H9 (cell line): ENCODE results near the gene ASB7. TPM values are rescaled to one million over a fixed set of nuclear protein-coding genes. Genes with fewer than 3 reads are reported as not detected.

Experiments used
- DNase-seq: peaks from one replicate; pipeline ENCODE4 v3.0.0-alpha.2; 2017
- H2AFZ ChIP-seq: one replicate; pipeline ENCODE4 v1.6.1; 2013; ENCODE audit warnings: mild to moderate bottlenecking, low read length, control low read depth, moderate library complexity
- H2AK5ac ChIP-seq: 2 replicates; pipeline ENCODE4 v1.6.1; 2013; ENCODE audit warnings: low read length, control low read depth, mixed read lengths; ENCODE audit not compliant: insufficient read length
- H2BK120ac ChIP-seq: one replicate; pipeline ENCODE4 v1.6.1; 2013; ENCODE audit warnings: low read depth, mild to moderate bottlenecking, low read length, control low read depth, inconsistent platforms; ENCODE audit not compliant: poor library complexity, severe bottlenecking
- H2BK12ac ChIP-seq: 2 replicates; pipeline ENCODE4 v1.6.1; 2013; ENCODE audit warnings: low read length, control low read depth, mixed read lengths, low read depth; ENCODE audit not compliant: insufficient read length
- H2BK15ac ChIP-seq: 2 replicates; pipeline ENCODE4 v1.6.1; 2013; ENCODE audit warnings: low read depth, low read length, control low read depth
- H2BK20ac ChIP-seq: one replicate; pipeline ENCODE4 v1.6.1; 2013; ENCODE audit warnings: low read depth, mild to moderate bottlenecking, low read length, control low read depth, inconsistent platforms; ENCODE audit not compliant: poor library complexity, severe bottlenecking
- H2BK5ac ChIP-seq: 2 replicates; pipeline ENCODE4 v1.6.1; 2013; ENCODE audit warnings: low read length, control low read depth, mixed read lengths; ENCODE audit not compliant: insufficient read length
- H3K14ac ChIP-seq: 2 replicates; pipeline ENCODE4 v1.6.1; 2013; ENCODE audit warnings: low read length, control low read depth; ENCODE audit not compliant: insufficient read depth
- H3K18ac ChIP-seq: 2 replicates; pipeline ENCODE4 v1.6.1; 2013; ENCODE audit warnings: low read depth, mild to moderate bottlenecking, mixed read lengths, low read length, control low read depth; ENCODE audit not compliant: insufficient read length
- H3K23ac ChIP-seq: 2 replicates; pipeline ENCODE4 v1.6.1; 2013; ENCODE audit warnings: low read length, control low read depth, mixed read lengths, low read depth; ENCODE audit not compliant: insufficient read length
- H3K23me2 ChIP-seq: 2 replicates; pipeline ENCODE4 v1.6.1; 2013; ENCODE audit warnings: low read depth, mild to moderate bottlenecking, mixed read lengths, low read length, control low read depth; ENCODE audit not compliant: insufficient read length, poor library complexity, severe bottlenecking
- H3K27ac ChIP-seq: 2 replicates; pipeline ENCODE4 v1.5.1; 2013; ENCODE audit warnings: low read length, control low read depth, mixed read lengths, low read depth; ENCODE audit not compliant: insufficient read length
- H3K27me3 ChIP-seq: 2 replicates; pipeline ENCODE4 v1.6.1; 2013; ENCODE audit warnings: low read length, control low read depth, inconsistent platforms; ENCODE audit not compliant: insufficient read depth
- H3K4ac ChIP-seq: 2 replicates; pipeline ENCODE4 v1.6.1; 2013; ENCODE audit warnings: low read depth, mild to moderate bottlenecking, control low read depth, inconsistent platforms, low read length, moderate library complexity
- H3K4me1 ChIP-seq: 2 replicates; pipeline ENCODE4 v1.6.1; 2013; ENCODE audit warnings: low read length, control low read depth, inconsistent platforms; ENCODE audit not compliant: insufficient read depth
- H3K4me2 ChIP-seq: 2 replicates; pipeline ENCODE4 v1.6.1; 2013; ENCODE audit warnings: low read length, control low read depth, mixed read lengths; ENCODE audit not compliant: insufficient read length, insufficient read depth
- H3K56ac ChIP-seq: 2 replicates; pipeline ENCODE4 v1.6.1; 2013; ENCODE audit warnings: low read depth, mild to moderate bottlenecking, mixed read lengths, low read length, control low read depth; ENCODE audit not compliant: insufficient read length
- H3K79me1 ChIP-seq: 2 replicates; pipeline ENCODE4 v1.6.1; 2013; ENCODE audit warnings: low read depth, mild to moderate bottlenecking, moderate library complexity, low read length, control low read depth, inconsistent platforms; ENCODE audit not compliant: insufficient read depth, poor library complexity, severe bottlenecking
- H3K79me2 ChIP-seq: 2 replicates; pipeline ENCODE4 v1.6.1; 2013; ENCODE audit warnings: low read length, control low read depth, inconsistent platforms; ENCODE audit not compliant: insufficient read depth
- H3K9ac ChIP-seq: 2 replicates; pipeline ENCODE4 v1.6.1; 2013; ENCODE audit warnings: low read length, control low read depth, mixed read lengths; ENCODE audit not compliant: insufficient read length; ENCODE audit errors: extremely low read depth
- H3K9me3 ChIP-seq: one replicate; pipeline ENCODE4 v1.6.1; 2013; ENCODE audit warnings: low read depth, low read length, inconsistent platforms; ENCODE audit not compliant: control insufficient read depth
- H3T11ph ChIP-seq: one replicate; pipeline ENCODE4 v1.6.1; 2013; ENCODE audit warnings: mild to moderate bottlenecking, low read length, control low read depth, inconsistent platforms
- H4K20me1 ChIP-seq: one replicate; pipeline ENCODE4 v1.6.1; 2013; ENCODE audit not compliant: control insufficient read depth, insufficient read length, insufficient read depth
- H4K5ac ChIP-seq: 2 replicates; pipeline ENCODE4 v1.6.1; 2013; ENCODE audit warnings: low read depth, mild to moderate bottlenecking, mixed read lengths, low read length, control low read depth; ENCODE audit not compliant: insufficient read length
- H4K8ac ChIP-seq: replicated peaks from 2 replicates; pipeline ENCODE4 v1.6.1; 2013; ENCODE audit warnings: low read length, control low read depth, mixed read lengths, low read depth; ENCODE audit not compliant: insufficient read length
- H4K91ac ChIP-seq: 2 replicates; pipeline ENCODE4 v1.6.1; 2013; ENCODE audit warnings: low read depth, mild to moderate bottlenecking, moderate library complexity, mixed read lengths, low read length, control low read depth; ENCODE audit not compliant: insufficient read length
- H3K27ac Mint-ChIP-seq, 3 experiments: 2 replicates in 2 of 3; 3 replicates in 1 of 3; pipeline ENCODE4 v1.8.0; 2020 to 2021; ENCODE audit warnings: mixed read lengths in 3 of 3, mild to moderate bottlenecking in 1 of 3, moderate library complexity in 1 of 3
- H3K27me3 Mint-ChIP-seq: 2 replicates; pipeline ENCODE4 v1.8.0; 2021; ENCODE audit warnings: low read depth, mild to moderate bottlenecking, moderate library complexity, mixed read lengths
- H3K36me3 Mint-ChIP-seq, 3 experiments: 2 replicates in 2 of 3; 3 replicates in 1 of 3; pipeline ENCODE4 v1.8.0; 2020 to 2021; ENCODE audit warnings: low read depth in 3 of 3, mixed read lengths in 3 of 3; ENCODE audit not compliant: insufficient read depth in 1 of 3
- H3K4me1 Mint-ChIP-seq, 2 experiments: 2 replicates each; pipeline ENCODE4 v1.8.0; 2020; ENCODE audit warnings: mixed read lengths in 2 of 2
- H3K4me3 Mint-ChIP-seq, 2 experiments: 2 replicates in 1 of 2; 3 replicates in 1 of 2; pipeline ENCODE4 v1.8.0; 2020 to 2021; ENCODE audit warnings: mild to moderate bottlenecking in 2 of 2, mixed read lengths in 2 of 2, moderate library complexity in 1 of 2
- H3K9me3 Mint-ChIP-seq, 2 experiments: 2 replicates in 1 of 2; 3 replicates in 1 of 2; pipeline ENCODE4 v1.8.0; 2020; ENCODE audit warnings: mild to moderate bottlenecking in 2 of 2, mixed read lengths in 2 of 2, moderate library complexity in 1 of 2
- CTCF ChIP-seq: fragments of 200-600 bp; sonication (generic); conservative IDR thresholded peaks from 3 replicates; pipeline ENCODE4 v1.8.0; 2021; ENCODE audit warnings: antibody characterized with exemption, mild to moderate bottlenecking
- WGBS: extraction: QIAGEN DNeasy Blood & Tissue Kit; methylation state at CpG from one replicate; pipeline ENCODE4 v1.1.7; 2013; ENCODE audit warnings: missing lambda C conversion rate, low lambda C conversion rate, mixed read lengths; ENCODE audit not compliant: insufficient read length; ENCODE audit errors: extremely low coverage; 5-methylcytosine and 5-hydroxymethylcytosine counted together
- total RNA-seq: library from RNA; stranded (reverse); gene quantifications from 2 replicates; pipeline ENCODE4 v1.2.1, GENCODE V29; 2021

Gene ASB7
- total RNA-seq, 1 experiment from 2014 or later, result 12.8 TPM

GRCh38 chr15:100696452-100696851, 94.1 kb downstream of the ASB7 start:
- Mint-ChIP-seq H3K36me3 (no peaks in the 10 kb centered on the region), H3K27me3 (peaks cover 5% of the 10 kb centered on the region), H3K9me3 (peaks cover 0 to 2% of the 10 kb centered on the region in 2 experiments; a peak in 2 of 5 replicates), H3K27ac (no peak overlapping the region), H3K4me3 (no peak overlapping the region), H3K4me1 (no peaks in the 10 kb centered on the region)
- Histone ChIP-seq H3K23ac (no peak overlapping the region), H2BK120ac (no peak overlapping the region), H3T11ph (no peak overlapping the region), H4K5ac (no peak overlapping the region), H3K14ac (no peak overlapping the region), H3K79me2 (no peaks in the 10 kb centered on the region), H3K27me3 (no peaks in the 10 kb centered on the region), H3K9ac (no peak overlapping the region), H3K56ac (no peak overlapping the region), H4K20me1 (no peaks in the 10 kb centered on the region), H4K91ac (no peak overlapping the region), H2AK5ac (no peak overlapping the region), H3K4me2 (no peak overlapping the region), H2AFZ (no peak overlapping the region), H3K23me2 (no peaks in the 10 kb centered on the region), H3K79me1 (no peaks in the 10 kb centered on the region), H4K8ac (no peak overlapping the region), H2BK12ac (no peak overlapping the region), H3K4ac (no peak overlapping the region), H2BK5ac (no peak overlapping the region), H3K4me1 (no peaks in the 10 kb centered on the region), H2BK20ac (no peak overlapping the region), H3K9me3 (no peaks in the 10 kb centered on the region), H2BK15ac (no peak overlapping the region), H3K27ac (no peak overlapping the region), H3K18ac (no peak overlapping the region)
- TF ChIP-seq CTCF, result no peak
- DNase-seq, result peak; percentile 2
- WGBS, result no CpG with 5 or more reads among the region's 3 CpGs

Other genes starting within 250 kb of the ASB7 start
- 1.3 and 1.4 TPM in 2 replicates for gene CERS3, start 73.6 kb upstream of the ASB7 start, total RNA-seq
- 8.8 and 11.2 TPM in 2 replicates for gene LINS1, start 405 bp upstream of the ASB7 start, total RNA-seq